ENCODE measurements around the gene GPR63. TPM values are rescaled to one million over a fixed set of nuclear protein-coding genes. Genes with fewer than 3 reads are reported as not detected.

The GPR63 gene
- total and polyA plus RNA-seq, 2 donors (not counting 1 experiment from before 2014, with no cell fraction given) = 0.01 to 0.12 TPM

- ChIA-PET CTCF (no interaction called here), POLR2A (no interaction called here)
- Histone ChIP-seq H3K27ac (ENCODE audit: low read length in 2 of 2) (no peak overlapping the region), H4K20me1 (ENCODE audit: control insufficient read depth, insufficient read depth, low read length, poor library complexity, severe bottlenecking) (no peaks in the 10 kb centered on the region), H3K27me3 (replicated peaks in 1 of 4; ENCODE audit: control extremely low read depth in 1 of 4, control insufficient read depth in 3 of 4, insufficient read depth in 4 of 4, low read length in 3 of 4) (no peaks in the 10 kb centered on the region), H3K9me3 (ENCODE audit: control extremely low read depth in 1 of 3, control insufficient read depth in 2 of 3, insufficient read depth in 1 of 3, low read length in 2 of 3) (no peaks in the 10 kb centered on the region), H3K9ac (ENCODE audit: low read length) (no peak overlapping the region), H2AFZ (ENCODE audit: insufficient read depth, low read depth, low read length, poor library complexity, severe bottlenecking) (no peak overlapping the region), H3K79me2 (ENCODE audit: control insufficient read depth, insufficient read depth, low read length) (no peaks in the 10 kb centered on the region), H3K4me2 (replicated peaks; ENCODE audit: low read depth, low read length, poor library complexity, severe bottlenecking) (no peak overlapping the region), H3K36me3 (replicated peaks in 1 of 2; ENCODE audit: control extremely low read depth in 1 of 2, control insufficient read depth in 1 of 2, extremely low read depth in 1 of 2, insufficient read depth in 2 of 2, low read length in 1 of 2) (no peaks in the 10 kb centered on the region), H3K4me1 (ENCODE audit: control insufficient read depth in 2 of 2, insufficient read depth in 2 of 2, low read length in 2 of 2) (no peaks in the 10 kb centered on the region), H3K4me3 (ENCODE audit: control extremely low read depth in 1 of 5, extremely low read depth in 1 of 5, insufficient read depth in 1 of 5, low read depth in 2 of 5, low read length in 4 of 5) (no peak overlapping the region)
- TF ChIP-seq CTCF (IDR thresholded peaks at IDR 0.05) (no peak), EZH2 (IDR thresholded peaks at IDR 0.05; ENCODE audit: borderline replicate concordance, insufficient read depth, low read depth, low read length, poor library complexity, severe bottlenecking) (no peak)
- ATAC-seq (ENCODE audit: low read depth) (no peak), DNase-seq (no peak)
- WGBS (ENCODE audit: insufficient coverage) = 91% methylated on average over 6 of the region's 6 CpGs
- intact Hi-C loops (cut with micrococcal nuclease) = no loop called here
- Mint-ChIP-seq H3K27ac (no peak overlapping the region), H3K9me3 (ENCODE audit: insufficient read depth) (no peaks in the 10 kb centered on the region), H3K27me3 (peaks cover 19% of the 10 kb centered on the region), H3K4me3 (no peak overlapping the region), H3K4me1 (no peaks in the 10 kb centered on the region)
Observed at GRCh38 chr6:96749891-96750290, 87.4 kb downstream of the GPR63 start.

Other genes starting within 250 kb of the GPR63 start
- gene NDUFAF4, start 60.4 kb upstream of the GPR63 start, total RNA-seq = 16.3 TPM in 2 replicates
- gene NDUFAF4, start 60.4 kb upstream of the GPR63 start, polyA plus RNA-seq = 19.4 and 22.3 TPM in 2 replicates
- gene KLHL32, start 87.3 kb upstream of the GPR63 start, total RNA-seq = 0.80 and 3.3 TPM in 2 replicates
- 0.65 and 0.84 TPM in 2 replicates for gene KLHL32, start 87.3 kb upstream of the GPR63 start, polyA plus RNA-seq

All from B cell (primary cell).